Liver (tissue), 9 donors: ENCODE results near the gene FUBP3. TPM values are rescaled to one million over a fixed set of nuclear protein-coding genes. Genes with fewer than 3 reads are reported as not detected.

Experiments
- DNase-seq: peaks from one replicate; pipeline ENCODE4 v3.0.0-alpha.2; 2017; ENCODE audit warnings: low spot score
- H3K27ac ChIP-seq, 2 donors: one replicate each; pipeline ENCODE4 v1.7.0; 2013; ENCODE audit warnings: inconsistent platforms in 2 of 2, low read length in 2 of 2, control low read depth in 1 of 2, low read depth in 1 of 2, mild to moderate bottlenecking in 1 of 2
- H3K27me3 ChIP-seq, 4 donors: one replicate each; pipeline versions ENCODE4 v1.6.1 to v1.7.0; 2013; ENCODE audit warnings: low read length in 3 of 4, inconsistent platforms in 1 of 4, mild to moderate bottlenecking in 1 of 4, moderate library complexity in 1 of 4; ENCODE audit not compliant: control insufficient read depth in 4 of 4, insufficient read depth in 4 of 4
- H3K36me3 ChIP-seq, 4 donors: one replicate each; pipeline versions ENCODE4 v1.6.1 to v1.7.0; 2013; ENCODE audit warnings: low read length in 3 of 4, mild to moderate bottlenecking in 3 of 4, low read depth in 1 of 4, moderate library complexity in 1 of 4; ENCODE audit not compliant: control insufficient read depth in 4 of 4, insufficient read depth in 3 of 4
- H3K4me1 ChIP-seq, 4 donors: one replicate each; pipeline versions ENCODE4 v1.6.1 to v1.7.0; 2013; ENCODE audit warnings: low read length in 3 of 4, mild to moderate bottlenecking in 3 of 4, moderate library complexity in 1 of 4; ENCODE audit not compliant: control insufficient read depth in 4 of 4, insufficient read depth in 4 of 4
- H3K4me3 ChIP-seq, 3 donors: one replicate each; pipeline versions ENCODE4 v1.6.1 to v1.7.0; 2013; ENCODE audit warnings: low read length in 3 of 3, control low read depth in 1 of 3, low read depth in 1 of 3, mild to moderate bottlenecking in 1 of 3
- H3K9ac ChIP-seq, 2 donors: one replicate each; pipeline ENCODE4 v1.7.0; 2013; ENCODE audit warnings: low read length in 2 of 2, mild to moderate bottlenecking in 2 of 2, moderate library complexity in 2 of 2, control low read depth in 1 of 2, low read depth in 1 of 2
- H3K9me3 ChIP-seq, 4 donors: one replicate each; pipeline versions ENCODE4 v1.6.1 to v1.7.0; 2013; ENCODE audit warnings: low read length in 3 of 4; ENCODE audit not compliant: control insufficient read depth in 4 of 4
- EGR1 ChIP-seq, 2 donors: IDR thresholded peaks; 2 replicates each; pipeline ENCODE4 v1.6.1; 2016 to 2018; ENCODE audit warnings: antibody characterized with exemption in 2 of 2, low read depth in 2 of 2
- FOXA1 ChIP-seq: IDR thresholded peaks from 2 replicates; pipeline ENCODE4 v1.6.1; 2016; ENCODE audit warnings: antibody characterized with exemption
- FOXA2 ChIP-seq: IDR thresholded peaks from 2 replicates; pipeline ENCODE4 v1.6.1; 2016; ENCODE audit warnings: antibody characterized with exemption
- GABPA ChIP-seq, 2 donors: IDR thresholded peaks in 1 of 2; conservative IDR thresholded peaks in 1 of 2; 2 replicates each; pipeline ENCODE4 v1.6.1; 2016; ENCODE audit warnings: antibody characterized with exemption in 2 of 2, mild to moderate bottlenecking in 1 of 2, moderate library complexity in 1 of 2
- HNF4A ChIP-seq, 2 donors: conservative IDR thresholded peaks; 2 replicates each; pipeline ENCODE4 v1.6.1; 2016; ENCODE audit warnings: antibody characterized with exemption in 2 of 2, mild to moderate bottlenecking in 2 of 2
- HNF4G ChIP-seq: IDR thresholded peaks from 2 replicates; pipeline ENCODE4 v1.6.1; 2016; ENCODE audit warnings: antibody characterized with exemption
- JUND ChIP-seq, 2 donors: IDR thresholded peaks; 2 replicates each; pipeline ENCODE4 v1.6.1; 2016; ENCODE audit warnings: antibody characterized with exemption in 2 of 2
- NR2F2 ChIP-seq: IDR thresholded peaks from 2 replicates; pipeline ENCODE4 v1.6.1; 2016; ENCODE audit warnings: antibody characterized with exemption
- RAD21 ChIP-seq, 2 donors: IDR thresholded peaks; 2 replicates each; pipeline ENCODE4 v1.6.1; 2016; ENCODE audit warnings: antibody characterized with exemption in 2 of 2, mild to moderate bottlenecking in 2 of 2
- RXRA ChIP-seq, 2 donors: IDR thresholded peaks; 2 replicates each; pipeline ENCODE4 v1.6.1; 2017 to 2018; ENCODE audit warnings: antibody characterized with exemption in 2 of 2, mild to moderate bottlenecking in 1 of 2
- SP1 ChIP-seq: IDR thresholded peaks from 2 replicates; pipeline ENCODE4 v1.6.1; 2018; ENCODE audit warnings: antibody characterized with exemption, mild to moderate bottlenecking
- TAF1 ChIP-seq: conservative IDR thresholded peaks from 2 replicates; pipeline ENCODE4 v1.6.1; 2016; ENCODE audit warnings: antibody characterized with exemption, mild to moderate bottlenecking
- YY1 ChIP-seq: IDR thresholded peaks from 2 replicates; pipeline ENCODE4 v1.6.1; 2016; ENCODE audit warnings: antibody characterized with exemption, mild to moderate bottlenecking
- ZBTB33 ChIP-seq: IDR thresholded peaks from 2 replicates; pipeline ENCODE4 v1.6.1; 2016; ENCODE audit warnings: antibody characterized with exemption
- WGBS: extraction: QIAGEN DNeasy Blood & Tissue Kit; methylation state at CpG from one replicate; pipeline ENCODE4 v1.1.7; 2013; 5-methylcytosine and 5-hydroxymethylcytosine counted together
- polyA plus RNA-seq, 2 donors: library from polyadenylated mRNA; stranded (reverse) in 1 of 2; unstranded in 1 of 2; fragments of 200-250 nt in 1 of 2; fragments of >200 nt in 1 of 2; fragmentation: Nextera tagmentation in 1 of 2; extraction: Ambion mirVana in 1 of 2; gene quantifications; one replicate each; pipeline versions ENCODE4 v1.2.1 to v1.2.3, GENCODE V29; 2013 to 2015
- total RNA-seq, 2 donors: library from RNA; depleted of rRNA; stranded (reverse); fragments of >200 nt; gene quantifications; one replicate each; pipeline ENCODE4 v1.2.3, GENCODE V29; 2014
- TF ChIP-seq, protein P1 (sequence below): fragments of 150-350 bp; IDR thresholded peaks from 2 replicates; pipeline ENCODE4 v1.5.1; 2017; ENCODE audit warnings: improper control_type of control experiment, low read depth, low read length; ENCODE audit not compliant: missing input control
- TF ChIP-seq, protein P2 (sequence below): IDR thresholded peaks from 2 replicates; pipeline ENCODE4 v1.6.1; 2016; ENCODE audit warnings: antibody characterized with exemption
- TF ChIP-seq, protein P3 (sequence below): IDR thresholded peaks from 2 replicates; pipeline ENCODE4 v1.6.1; 2016; ENCODE audit warnings: antibody characterized with exemption
- donor health status: healthy.
- donor health status: healthy.
- donor health status: healthy.
- donor health status: healthy.
- donor health status: healthy.

Gene FUBP3
- total and polyA plus RNA-seq, 4 donors = 16.1 to 39.0 (median 24.8) TPM

GRCh38 chr9:130634801-130635200 lies 55.4 kb downstream of the FUBP3 start:
- Histone ChIP-seq H3K27me3 (no peaks in the 10 kb centered on the region), H3K36me3 (peaks cover 19 to 82% (median 45%) of the 10 kb centered on the region in 4 donors), H3K27ac (no peak overlapping the region), H3K9ac (no peak overlapping the region), H3K4me1 (no peaks in the 10 kb centered on the region), H3K4me3 (no peak overlapping the region), H3K9me3 (no peaks in the 10 kb centered on the region)
- TF ChIP-seq HNF4A (conservative IDR thresholded peaks at IDR 0.05) (no peak), HNF4G (no peak), RAD21 (IDR thresholded peaks at IDR 0.05) (no peak), RXRA (IDR thresholded peaks at IDR 0.05) (no peak)
- no peak for DNase-seq
- WGBS = 91% methylated on average over 8 of the region's 8 CpGs

DNA sequence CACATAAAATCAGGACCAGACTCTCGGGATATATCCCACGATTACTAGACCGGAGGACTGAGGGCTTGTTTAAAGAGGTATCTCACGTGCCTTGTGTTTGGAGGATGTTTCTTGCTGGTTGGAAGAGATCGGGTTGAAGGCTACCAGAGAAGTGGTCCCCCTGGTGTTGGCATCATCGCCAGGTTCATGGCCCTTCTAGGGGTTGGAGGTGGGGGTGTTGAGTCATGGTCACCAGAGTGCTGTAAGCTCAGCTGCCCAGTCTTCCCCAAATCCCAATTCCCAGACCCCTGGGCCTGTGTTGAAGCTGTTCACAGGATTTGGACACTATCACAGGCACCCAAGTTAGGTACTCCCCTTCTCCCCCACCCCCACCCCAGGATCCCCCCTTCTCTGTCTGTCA lies 55.9 kb downstream of the FUBP3 start:
- TF ChIP-seq ZBTB33 = no peak
- no peak for TF ChIP-seq HNF4G
- no peak for TF ChIP-seq FOXA2
- TF ChIP-seq EGR1 (IDR thresholded peaks at IDR 0.05; ENCODE audit: low read depth in 2 of 2) = no peak
- TF ChIP-seq RAD21 (IDR thresholded peaks at IDR 0.05) = no peak
- no peak for TF ChIP-seq FOXA1
- WGBS = 98% methylated on average over 6 of the region's 6 CpGs

DNA sequence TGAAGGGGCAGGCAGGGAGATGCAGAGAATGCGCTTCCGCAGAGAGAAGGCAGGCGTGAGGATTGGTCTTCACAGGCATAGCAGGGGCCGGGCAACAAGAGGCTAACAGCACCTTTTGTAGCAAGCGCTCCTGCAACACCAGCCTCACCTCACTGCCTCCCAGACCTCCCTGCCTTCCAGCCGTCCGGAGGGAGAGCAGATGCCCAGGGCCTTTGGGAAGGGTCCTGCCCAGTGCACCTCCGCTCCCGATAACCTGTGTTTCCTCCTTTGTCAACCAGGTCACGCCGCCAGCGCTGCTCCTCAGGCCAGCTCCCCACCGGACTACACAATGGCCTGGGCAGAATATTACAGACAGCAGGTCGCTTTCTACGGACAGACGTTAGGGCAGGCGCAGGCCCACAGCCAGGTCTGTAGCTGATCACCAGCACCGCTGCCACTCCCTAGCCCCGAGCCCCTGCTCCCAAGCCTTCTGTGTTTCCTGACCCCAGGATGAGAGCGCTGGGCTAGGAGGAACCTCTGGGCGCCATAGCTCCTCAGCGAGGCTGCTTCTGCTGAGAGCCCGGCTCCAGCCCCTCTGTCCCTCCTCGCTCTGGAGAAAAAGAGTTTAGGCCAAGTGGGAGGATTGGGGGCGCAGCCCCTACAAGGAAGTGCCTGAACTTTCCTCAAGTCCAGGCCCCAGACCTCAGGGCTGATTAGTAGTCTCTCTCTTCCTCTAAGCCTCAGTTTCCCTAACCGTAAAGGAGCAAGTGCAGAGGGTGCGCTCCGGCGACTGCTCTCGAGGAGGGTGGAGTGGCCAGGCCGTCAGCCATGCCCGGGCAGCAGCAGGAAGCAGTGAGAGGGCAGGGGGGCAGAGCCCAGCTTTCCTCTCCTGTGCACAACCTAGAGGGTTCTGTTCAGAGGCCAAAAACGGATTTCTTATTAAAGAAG lies 56.6 kb downstream of the FUBP3 start:
- Histone ChIP-seq H3K36me3 (peaks cover 16 to 71% (median 39%) of the 10 kb centered on the region in 4 donors), H3K9me3 (no peaks in the 10 kb centered on the region), H3K9ac (no peak overlapping the region), H3K27me3 (no peaks in the 10 kb centered on the region), H3K4me1 (no peaks in the 10 kb centered on the region), H3K27ac (no peak overlapping the region), H3K4me3 (no peak overlapping the region)
- 95% methylated on average over 33 of the region's 33 CpGs for WGBS
- no peak for DNase-seq
- TF ChIP-seq HNF4A (conservative IDR thresholded peaks at IDR 0.05) (no peak), GABPA (IDR thresholded peaks at IDR 0.05 in 1 of 2, conservative IDR thresholded peaks at IDR 0.05 in 1 of 2) (no peak), ZBTB33 (no peak), YY1 (no peak), TAF1 (no peak), NR2F2 (no peak), RXRA (IDR thresholded peaks at IDR 0.05) (no peak), JUND (IDR thresholded peaks at IDR 0.05) (no peak), FOXA2 (no peak), SP1 (no peak), HNF4G (no peak)
- TF ChIP-seq, protein P1, sequence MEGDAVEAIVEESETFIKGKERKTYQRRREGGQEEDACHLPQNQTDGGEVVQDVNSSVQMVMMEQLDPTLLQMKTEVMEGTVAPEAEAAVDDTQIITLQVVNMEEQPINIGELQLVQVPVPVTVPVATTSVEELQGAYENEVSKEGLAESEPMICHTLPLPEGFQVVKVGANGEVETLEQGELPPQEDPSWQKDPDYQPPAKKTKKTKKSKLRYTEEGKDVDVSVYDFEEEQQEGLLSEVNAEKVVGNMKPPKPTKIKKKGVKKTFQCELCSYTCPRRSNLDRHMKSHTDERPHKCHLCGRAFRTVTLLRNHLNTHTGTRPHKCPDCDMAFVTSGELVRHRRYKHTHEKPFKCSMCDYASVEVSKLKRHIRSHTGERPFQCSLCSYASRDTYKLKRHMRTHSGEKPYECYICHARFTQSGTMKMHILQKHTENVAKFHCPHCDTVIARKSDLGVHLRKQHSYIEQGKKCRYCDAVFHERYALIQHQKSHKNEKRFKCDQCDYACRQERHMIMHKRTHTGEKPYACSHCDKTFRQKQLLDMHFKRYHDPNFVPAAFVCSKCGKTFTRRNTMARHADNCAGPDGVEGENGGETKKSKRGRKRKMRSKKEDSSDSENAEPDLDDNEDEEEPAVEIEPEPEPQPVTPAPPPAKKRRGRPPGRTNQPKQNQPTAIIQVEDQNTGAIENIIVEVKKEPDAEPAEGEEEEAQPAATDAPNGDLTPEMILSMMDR = no peak
- TF ChIP-seq, protein P2, sequence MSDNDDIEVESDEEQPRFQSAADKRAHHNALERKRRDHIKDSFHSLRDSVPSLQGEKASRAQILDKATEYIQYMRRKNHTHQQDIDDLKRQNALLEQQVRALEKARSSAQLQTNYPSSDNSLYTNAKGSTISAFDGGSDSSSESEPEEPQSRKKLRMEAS = no peak
- TF ChIP-seq, protein P3, sequence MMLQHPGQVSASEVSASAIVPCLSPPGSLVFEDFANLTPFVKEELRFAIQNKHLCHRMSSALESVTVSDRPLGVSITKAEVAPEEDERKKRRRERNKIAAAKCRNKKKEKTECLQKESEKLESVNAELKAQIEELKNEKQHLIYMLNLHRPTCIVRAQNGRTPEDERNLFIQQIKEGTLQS = no peak

More for the DNA sequence above, 55.9 kb downstream of the FUBP3 start:
- Histone ChIP-seq H3K4me1 (no peaks in the 10 kb centered on the region), H3K4me3 (no peak overlapping the region), H3K36me3 (peaks cover 19 to 77% (median 41%) of the 10 kb centered on the region in 4 donors), H3K27me3 (no peaks in the 10 kb centered on the region), H3K27ac (no peak overlapping the region), H3K9me3 (no peaks in the 10 kb centered on the region), H3K9ac (no peak overlapping the region)
- DNase-seq = no peak
